ENCODE data around the gene THOC7.

THOC7 gene

GRCh38 chr3:63842127-63842526 is 21.5 kb downstream of the THOC7 start:
- no peak for DNase-seq (ENCODE audit: low read depth)

GRCh38 chr3:63841704-63842103 is 21.9 kb downstream of the THOC7 start:
- no peak for DNase-seq (ENCODE audit: low read depth)

- DNase-seq (ENCODE audit: low read depth), result no peak
Observed at GRCh38 chr3:63832395-63832794, 31.2 kb downstream of the THOC7 start.

- DNase-seq (ENCODE audit: low read depth), result no peak
Observed at GRCh38 chr3:63830526-63830925, 33.1 kb downstream of the THOC7 start.

GRCh38 chr3:63824309-63824708 is 39.3 kb downstream of the THOC7 start:
- DNase-seq (ENCODE audit: low read depth), result no peak

- DNase-seq (ENCODE audit: low read depth), result no peak
Observed at GRCh38 chr3:63819151-63819398, 44.5 kb downstream of the THOC7 start, which contains the start of gene C3orf49. Gene C3orf49 (plus strand): TSS chr3:63819299. CDS start chr3:63819472, 173 bp downstream.

- peak; percentile 12 for DNase-seq (ENCODE audit: low read depth)
Observed at GRCh38 chr3:63818282-63819150, 45.1 kb downstream of the THOC7 start.

- no peak for DNase-seq (ENCODE audit: low read depth)
Observed at GRCh38 chr3:63817225-63817624, 46.4 kb downstream of the THOC7 start.

- no peak for DNase-seq (ENCODE audit: low read depth)
Observed at GRCh38 chr3:63814237-63814636, 49.4 kb downstream of the THOC7 start.

- no peak for DNase-seq (ENCODE audit: low read depth)
Observed at GRCh38 chr3:63809607-63810006, 54.0 kb downstream of the THOC7 start.

GRCh38 chr3:63808633-63809032 is 55.0 kb downstream of the THOC7 start:
- DNase-seq (ENCODE audit: low read depth), result no peak

GRCh38 chr3:63807961-63808565 is 55.5 kb downstream of the THOC7 start:
- DNase-seq (ENCODE audit: low read depth), result no peak

GRCh38 chr3:63803911-63804310 is 59.7 kb downstream of the THOC7 start:
- DNase-seq (ENCODE audit: low read depth), result no peak

GRCh38 chr3:63800097-63800496 is 63.5 kb downstream of the THOC7 start:
- DNase-seq (ENCODE audit: low read depth), result no peak

- no peak for DNase-seq (ENCODE audit: low read depth)
Observed at GRCh38 chr3:63798949-63799348, 64.7 kb downstream of the THOC7 start.

GRCh38 chr3:63798544-63798943 is 65.1 kb downstream of the THOC7 start:
- DNase-seq (ENCODE audit: low read depth), result no peak

GRCh38 chr3:63795438-63795837 is 68.2 kb downstream of the THOC7 start:
- no peak for DNase-seq (ENCODE audit: low read depth)

GRCh38 chr3:63791974-63792373 is 71.6 kb downstream of the THOC7 start:
- DNase-seq (ENCODE audit: low read depth), result no peak

Measured in stimulated activated CD8-positive, alpha-beta memory T cell treated with anti-CD3 and anti-CD28 coated beads, Interleukin-15, amount 100 ng/mL, for 24 hours (primary cell).